ENCODE results near the gene DNAJC13.
A peak's percentile ranks its signal among the peaks of the same experiment; 100 is the strongest.

The DNAJC13 gene

GRCh38 chr3:132550579-132551305, 133.4 kb downstream of the DNAJC13 start:
- H3K9me2 ChIP-seq (ENCODE audit: low read depth, low read length): no peaks in the 10 kb centered on the region
- no peak overlapping the region for H3K9ac ChIP-seq (ENCODE audit: low read length)
- H3K79me2 ChIP-seq (ENCODE audit: insufficient read depth, low read length): no peaks in the 10 kb centered on the region
- H2AFZ ChIP-seq (ENCODE audit: low read length): no peak overlapping the region
- H3K4me1 ChIP-seq (ENCODE audit: insufficient read depth, low read length, severe bottlenecking): peaks cover 13% of the 10 kb centered on the region
- H3K36me3 ChIP-seq (ENCODE audit: insufficient read depth, low read length): no peaks in the 10 kb centered on the region
- no peak overlapping the region for H3K4me3 ChIP-seq (ENCODE audit: low read depth, low read length, poor library complexity, severe bottlenecking)
- no peaks in the 10 kb centered on the region for H3F3A ChIP-seq (ENCODE audit: insufficient read depth, low read length)
- TF ChIP-seq EZH2 (IDR thresholded peaks at IDR 0.05; ENCODE audit: borderline replicate concordance, low read length) (no peak), CTCF (IDR thresholded peaks at IDR 0.05; ENCODE audit: low read length) (no peak)
- H3K9me3 ChIP-seq (ENCODE audit: low read length): no peaks in the 10 kb centered on the region
- no peaks in the 10 kb centered on the region for H4K20me1 ChIP-seq (ENCODE audit: insufficient read depth, low read length)
- peak overlapping the region; percentile 4 for H3K27ac ChIP-seq (ENCODE audit: low read depth, low read length, poor library complexity, severe bottlenecking)
- H3K27me3 ChIP-seq (ENCODE audit: insufficient read depth, low read length): no peaks in the 10 kb centered on the region
- no peak overlapping the region for H3K4me2 ChIP-seq (ENCODE audit: low read length)

- Histone ChIP-seq H3K4me2 (ENCODE audit: low read length) (no peak overlapping the region), H4K20me1 (ENCODE audit: insufficient read depth, low read length) (no peaks in the 10 kb centered on the region), H3K79me2 (ENCODE audit: insufficient read depth, low read length) (no peaks in the 10 kb centered on the region), H3K27me3 (ENCODE audit: insufficient read depth, low read length) (no peaks in the 10 kb centered on the region), H2AFZ (ENCODE audit: low read length) (no peak overlapping the region), H3K9ac (ENCODE audit: low read length) (no peak overlapping the region), H3K9me3 (ENCODE audit: low read length) (no peaks in the 10 kb centered on the region), H3K36me3 (ENCODE audit: insufficient read depth, low read length) (no peaks in the 10 kb centered on the region), H3K4me1 (ENCODE audit: insufficient read depth, low read length, severe bottlenecking) (peaks cover 13% of the 10 kb centered on the region), H3K9me2 (ENCODE audit: low read depth, low read length) (no peaks in the 10 kb centered on the region), H3K4me3 (ENCODE audit: low read depth, low read length, poor library complexity, severe bottlenecking) (no peak overlapping the region), H3K27ac (ENCODE audit: low read depth, low read length, poor library complexity, severe bottlenecking) (no peak overlapping the region), H3F3A (ENCODE audit: insufficient read depth, low read length) (no peaks in the 10 kb centered on the region)
- TF ChIP-seq CTCF (IDR thresholded peaks at IDR 0.05; ENCODE audit: low read length) (no peak), EZH2 (IDR thresholded peaks at IDR 0.05; ENCODE audit: borderline replicate concordance, low read length) (no peak)
These were observed 136.5 kb downstream of the DNAJC13 start for GRCh38 chr3:132553826-132554225.

GRCh38 chr3:132554437-132554836, 137.1 kb downstream of the DNAJC13 start:
- Histone ChIP-seq H3K36me3 (ENCODE audit: insufficient read depth, low read length) (no peaks in the 10 kb centered on the region), H3K4me3 (ENCODE audit: low read depth, low read length, poor library complexity, severe bottlenecking) (no peak overlapping the region), H4K20me1 (ENCODE audit: insufficient read depth, low read length) (no peaks in the 10 kb centered on the region), H3K27me3 (ENCODE audit: insufficient read depth, low read length) (no peaks in the 10 kb centered on the region), H3K79me2 (ENCODE audit: insufficient read depth, low read length) (no peaks in the 10 kb centered on the region), H3K27ac (ENCODE audit: low read depth, low read length, poor library complexity, severe bottlenecking) (no peak overlapping the region), H3K4me1 (ENCODE audit: insufficient read depth, low read length, severe bottlenecking) (peaks cover 13% of the 10 kb centered on the region), H3K9me3 (ENCODE audit: low read length) (no peaks in the 10 kb centered on the region), H2AFZ (ENCODE audit: low read length) (no peak overlapping the region), H3F3A (ENCODE audit: insufficient read depth, low read length) (no peaks in the 10 kb centered on the region), H3K4me2 (ENCODE audit: low read length) (no peak overlapping the region), H3K9me2 (ENCODE audit: low read depth, low read length) (no peaks in the 10 kb centered on the region), H3K9ac (ENCODE audit: low read length) (no peak overlapping the region)
- TF ChIP-seq EZH2 (IDR thresholded peaks at IDR 0.05; ENCODE audit: borderline replicate concordance, low read length) (no peak), CTCF (IDR thresholded peaks at IDR 0.05; ENCODE audit: low read length) (no peak)
